CD4-positive, alpha-beta T cell treated with Interleukin-17A for 4 hours (primary cell): ENCODE results near the gene NUMB.
A peak's percentile ranks its signal among the peaks of the same experiment; 100 is the strongest.
"Not testable (repeated sequence)": the region's sequence is repeated elsewhere in the genome, so short reads cannot be mapped to it uniquely, and the experiment has no call there.

Source experiments
- DNase-seq: peaks from one replicate; pipeline ENCODE4 v3.0.0-alpha.2; 2020; ENCODE audit warnings: mixed read lengths

NUMB gene

GRCh38 chr14:73463411-73463810 is 5.1 kb upstream of the NUMB start:
- no peak for DNase-seq

- no peak for DNase-seq
Observed at GRCh38 chr14:73462815-73463214, 4.5 kb upstream of the NUMB start.

- no peak for DNase-seq
Observed at GRCh38 chr14:73462048-73462715, 3.8 kb upstream of the NUMB start.

- DNase-seq = no peak
Observed at GRCh38 chr14:73461478-73462047, 3.2 kb upstream of the NUMB start.

- DNase-seq = no peak
Observed at GRCh38 chr14:73460691-73461127, 2.4 kb upstream of the NUMB start.

- no peak for DNase-seq
Observed at GRCh38 chr14:73459959-73460358, 1.6 kb upstream of the NUMB start.

GRCh38 chr14:73457924-73458182 is 493 bp downstream of the NUMB start:
- DNase-seq = no peak

GRCh38 chr14:73457041-73457923 is 1.1 kb downstream of the NUMB start:
- DNase-seq = peak; percentile 23

- DNase-seq = no peak
Observed at GRCh38 chr14:73455294-73455693, 3.1 kb downstream of the NUMB start.

- DNase-seq = no peak
Observed at GRCh38 chr14:73452341-73453186, 5.8 kb downstream of the NUMB start.

GRCh38 chr14:73443758-73444157 is 14.6 kb downstream of the NUMB start:
- no peak for DNase-seq

- no peak for DNase-seq
Observed at GRCh38 chr14:73441286-73441685, 17.1 kb downstream of the NUMB start.

GRCh38 chr14:73438993-73439392 is 19.4 kb downstream of the NUMB start:
- no peak for DNase-seq

- DNase-seq = no peak
Observed at GRCh38 chr14:73437206-73437605, 21.1 kb downstream of the NUMB start.

- no peak for DNase-seq
Observed at GRCh38 chr14:73432124-73432523, 26.2 kb downstream of the NUMB start.

GRCh38 chr14:73428353-73428824 is 30.0 kb downstream of the NUMB start:
- DNase-seq = no peak

GRCh38 chr14:73427516-73428264 is 30.7 kb downstream of the NUMB start:
- DNase-seq = no peak

GRCh38 chr14:73426877-73427276 is 31.5 kb downstream of the NUMB start:
- DNase-seq = no peak

- DNase-seq = no peak
Observed at GRCh38 chr14:73424453-73424852, 33.9 kb downstream of the NUMB start.

GRCh38 chr14:73423092-73423491 is 35.3 kb downstream of the NUMB start:
- not testable (repeated sequence) for DNase-seq

- DNase-seq = no peak
Observed at GRCh38 chr14:73422515-73422914, 35.8 kb downstream of the NUMB start.

- no peak for DNase-seq
Observed at GRCh38 chr14:73418227-73418626, 40.1 kb downstream of the NUMB start.
